Esophagus muscularis mucosa (tissue), 4 donors: ENCODE results near the gene FHL1. TPM values are rescaled to one million over a fixed set of nuclear protein-coding genes. Genes with fewer than 3 reads are reported as not detected.
A peak's percentile ranks its signal among the peaks of the same experiment; 100 is the strongest.
"Not testable (repeated sequence)": the region's sequence is repeated elsewhere in the genome, so short reads cannot be mapped to it uniquely, and the experiment has no call there.

ENCODE experiments used
- DNase-seq: peaks from one replicate; pipeline ENCODE4 v3.0.0-alpha.2; 2017; ENCODE audit errors: extremely low spot score
- H3K27ac ChIP-seq, 4 donors: fragments of 200-600 bp; sonication (generic); replicated peaks in 1 of 4; 1 replicate in 3 of 4; 2 replicates in 1 of 4; pipeline ENCODE4 v1.5.1; 2016 to 2019; ENCODE audit warnings: mild to moderate bottlenecking in 1 of 4
- H3K27me3 ChIP-seq, 4 donors: fragments of 200-600 bp; sonication (generic); one replicate each; pipeline versions ENCODE4 v1.5.1 to v1.6.0; 2016 to 2019
- H3K36me3 ChIP-seq, 4 donors: fragments of 200-600 bp; sonication (generic); one replicate each; pipeline ENCODE4 v1.5.1; 2016 to 2019
- H3K4me1 ChIP-seq, 4 donors: fragments of 200-600 bp; sonication (generic); one replicate each; pipeline ENCODE4 v1.5.1; 2016 to 2019
- H3K4me3 ChIP-seq, 4 donors: fragments of 200-600 bp; sonication (generic); 1 replicate in 2 of 4; 2 replicates in 2 of 4; pipeline ENCODE4 v1.5.1; 2016 to 2019; ENCODE audit warnings: mild to moderate bottlenecking in 4 of 4, moderate library complexity in 1 of 4
- H3K9me3 ChIP-seq, 4 donors: fragments of 200-600 bp; sonication (generic); 1 replicate in 3 of 4; 2 replicates in 1 of 4; pipeline ENCODE4 v1.5.1; 2016 to 2019
- EP300 ChIP-seq: sonication (generic); formaldehyde crosslinking; IDR thresholded peaks from one replicate; pipeline ENCODE4 v1.6.1; 2017; ENCODE audit warnings: antibody characterized with exemption
- POLR2A ChIP-seq: fragments of 450-650 bp; IDR thresholded peaks from one replicate; pipeline ENCODE4 v1.6.1; 2017; ENCODE audit warnings: antibody characterized with exemption, moderate library complexity, mild to moderate bottlenecking, low read depth
- POLR2AphosphoS5 ChIP-seq, 2 donors: sonication (generic); formaldehyde crosslinking; IDR thresholded peaks; one replicate each; pipeline ENCODE4 v1.6.1; 2017; ENCODE audit warnings: antibody characterized with exemption in 2 of 2
- WGBS: methylation state at CpG from one replicate; pipeline ENCODE4 v1.1.5; 2018; 5-methylcytosine and 5-hydroxymethylcytosine counted together
- intact Hi-C: fragments of 100-400 bp; cut with DNase I; formaldehyde crosslinking; loops from one replicate; pipeline ENCODE4 v1.15.1; 2023
- total RNA-seq, 4 donors: library from RNA; depleted of rRNA; stranded (reverse); fragments of >200 nt; gene quantifications; one replicate each; pipeline versions ENCODE4 v1.1.0 to v1.2.1, GENCODE V29; 2016
- TF ChIP-seq, protein P1 (sequence below), 3 experiments: fragments of 200-600 bp in 2 of 3; fragments of 450-650 bp in 1 of 3; sonication (generic) in 2 of 3; IDR thresholded peaks; one replicate each; pipeline ENCODE4 v1.5.1; 2017 to 2019; ENCODE audit warnings: antibody characterized with exemption in 3 of 3, mild to moderate bottlenecking in 2 of 3, moderate library complexity in 1 of 3

The FHL1 gene
- total RNA-seq, result 1,000 to 10,000 TPM; 2,189 to 3,092 (median 2,823) TPM

DNA sequence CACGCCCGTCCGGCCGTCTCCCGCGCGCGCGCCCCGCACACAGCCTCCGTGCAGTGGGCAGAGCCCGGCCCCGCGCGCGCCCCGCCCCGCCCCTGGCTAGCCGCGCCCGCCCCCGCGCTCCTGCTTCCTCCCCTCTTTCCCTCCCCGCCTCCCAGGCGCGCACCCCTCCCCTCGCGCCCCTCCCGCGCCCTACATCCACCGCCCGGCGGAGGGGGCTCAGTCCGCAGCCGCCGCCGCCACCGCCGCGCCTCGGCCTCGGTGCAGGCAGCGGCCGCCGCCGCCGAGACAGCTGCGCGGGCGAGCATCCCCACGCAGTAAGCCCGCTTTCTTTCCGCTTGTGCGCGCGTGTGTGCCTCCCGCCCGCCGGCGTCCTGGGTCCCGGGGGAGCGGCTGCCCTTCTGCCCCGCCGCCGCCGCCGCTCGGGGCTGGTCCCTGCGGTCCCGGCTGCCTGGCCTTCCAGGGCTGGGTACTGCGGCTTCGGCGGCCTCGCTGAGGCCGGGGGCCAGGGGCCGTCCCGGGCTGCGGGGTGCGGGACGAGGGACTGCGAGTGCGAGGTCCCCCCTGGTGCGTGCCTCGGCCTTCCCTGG lies at the start of gene FHL1:
TSS of gene FHL1 (plus strand) at position 219 of the 587 bp plus-strand sequence.
- Histone ChIP-seq H3K4me3 (peak within 1 kb of the TSS; percentile 77 to 86 (median 78)), H3K27me3 (peaks cover 0 to 6% (median 0%) of the 10 kb centered on the region in 4 donors), H3K27ac (peak within 1 kb of the TSS; percentile 94 to 99 (median 98)), H3K4me1 (peaks cover 0 to 12% (median 8%) of the 10 kb centered on the region in 4 donors), H3K36me3 (no peaks in the 10 kb centered on the region), H3K9me3 (no peaks in the 10 kb centered on the region)
- DNase-seq, result no peak
- intact Hi-C loops, result no loop called here
- 0% methylated on average over 4 of the region's 84 CpGs for WGBS
- TF ChIP-seq POLR2A (no peak), EP300 (no peak), POLR2AphosphoS5 (IDR thresholded peaks at IDR 0.05) (peak; percentile 42 to 75)
- TF ChIP-seq, protein P1, sequence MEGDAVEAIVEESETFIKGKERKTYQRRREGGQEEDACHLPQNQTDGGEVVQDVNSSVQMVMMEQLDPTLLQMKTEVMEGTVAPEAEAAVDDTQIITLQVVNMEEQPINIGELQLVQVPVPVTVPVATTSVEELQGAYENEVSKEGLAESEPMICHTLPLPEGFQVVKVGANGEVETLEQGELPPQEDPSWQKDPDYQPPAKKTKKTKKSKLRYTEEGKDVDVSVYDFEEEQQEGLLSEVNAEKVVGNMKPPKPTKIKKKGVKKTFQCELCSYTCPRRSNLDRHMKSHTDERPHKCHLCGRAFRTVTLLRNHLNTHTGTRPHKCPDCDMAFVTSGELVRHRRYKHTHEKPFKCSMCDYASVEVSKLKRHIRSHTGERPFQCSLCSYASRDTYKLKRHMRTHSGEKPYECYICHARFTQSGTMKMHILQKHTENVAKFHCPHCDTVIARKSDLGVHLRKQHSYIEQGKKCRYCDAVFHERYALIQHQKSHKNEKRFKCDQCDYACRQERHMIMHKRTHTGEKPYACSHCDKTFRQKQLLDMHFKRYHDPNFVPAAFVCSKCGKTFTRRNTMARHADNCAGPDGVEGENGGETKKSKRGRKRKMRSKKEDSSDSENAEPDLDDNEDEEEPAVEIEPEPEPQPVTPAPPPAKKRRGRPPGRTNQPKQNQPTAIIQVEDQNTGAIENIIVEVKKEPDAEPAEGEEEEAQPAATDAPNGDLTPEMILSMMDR (IDR thresholded peaks at IDR 0.05), result no peak

DNA sequence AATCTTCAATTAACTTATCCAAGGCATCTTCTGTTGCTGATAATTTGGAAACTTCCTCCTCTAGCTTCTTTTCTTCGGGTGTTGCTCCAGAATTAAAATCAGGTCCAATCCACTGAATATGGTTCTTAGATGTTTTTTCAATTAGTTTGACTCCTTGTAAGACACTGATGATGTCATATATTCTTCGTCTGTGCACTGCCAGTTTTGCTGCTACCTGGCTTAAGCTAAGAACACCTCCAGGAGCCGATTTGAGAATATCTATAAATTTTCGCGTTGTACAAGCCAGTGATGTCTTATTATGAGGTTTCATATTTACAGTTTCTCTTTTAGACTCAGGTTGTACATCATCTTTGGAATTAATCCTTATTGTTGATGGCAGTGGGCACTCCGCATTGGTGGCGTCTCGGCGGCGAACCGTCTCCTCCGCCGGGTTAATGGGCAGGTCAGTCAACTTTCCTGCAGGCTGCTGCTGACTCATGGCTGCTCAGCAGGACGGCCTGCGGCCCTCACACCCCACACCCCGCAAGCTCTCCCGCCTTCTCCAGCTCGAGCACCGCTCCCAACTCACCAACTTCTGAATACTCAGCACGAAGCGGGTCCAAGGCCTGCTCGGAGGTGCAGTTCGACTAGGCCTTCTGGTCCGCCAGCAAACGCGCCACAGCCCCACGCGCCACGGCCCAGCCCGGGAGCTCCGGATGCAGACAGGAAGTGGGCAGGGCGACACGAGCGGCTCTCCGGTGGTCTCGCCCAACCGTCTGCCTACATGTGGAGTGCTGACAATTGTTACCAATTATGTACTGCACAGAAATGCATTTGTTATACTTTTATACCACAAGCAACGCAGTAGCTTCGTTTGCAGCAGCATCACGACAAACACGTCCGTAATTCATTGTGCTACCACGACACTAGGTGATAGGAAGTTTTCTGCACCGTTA lies 49.2 kb upstream of the FHL1 start:
- intact Hi-C loops, result no loop called here
- H3K4me3 ChIP-seq, result no peak overlapping the region
- 89% methylated on average over 43 of the region's 44 CpGs for WGBS
- no peaks in the 10 kb centered on the region for H3K36me3 ChIP-seq
- no peaks in the 10 kb centered on the region for H3K4me1 ChIP-seq
- no peak overlapping the region for H3K27ac ChIP-seq
- no peak for TF ChIP-seq POLR2AphosphoS5 (IDR thresholded peaks at IDR 0.05)
- TF ChIP-seq, protein P1 (IDR thresholded peaks at IDR 0.05), result no peak
- TF ChIP-seq POLR2A, result no peak
- TF ChIP-seq EP300, result no peak
- H3K27me3 ChIP-seq, result no peaks in the 10 kb centered on the region
- no peaks in the 10 kb centered on the region for H3K9me3 ChIP-seq
- no peak for DNase-seq

DNA sequence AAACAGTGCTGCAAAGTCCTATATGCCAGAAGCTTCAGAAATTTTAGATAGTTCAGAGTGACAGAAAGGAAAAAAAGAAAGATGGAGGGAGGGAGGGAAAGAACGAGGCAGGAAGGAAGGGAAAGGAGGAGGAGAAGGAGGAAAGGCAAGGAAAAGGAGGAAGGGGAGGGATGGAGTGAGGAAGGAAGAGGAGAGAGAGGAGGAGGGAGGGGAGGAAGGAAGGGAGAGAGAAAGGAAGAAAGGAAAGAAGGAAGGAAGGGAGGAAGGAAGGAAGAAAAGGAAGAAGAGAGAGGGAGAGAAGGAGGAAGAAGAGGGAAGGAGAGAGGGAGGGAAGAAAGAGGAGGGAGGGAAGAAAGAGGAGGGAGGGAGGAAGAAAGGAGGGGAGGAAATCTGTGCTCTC lies 42.4 kb upstream of the FHL1 start:
- Histone ChIP-seq H3K27ac (no peak overlapping the region), H3K9me3 (no peaks in the 10 kb centered on the region), H3K4me3 (no peak overlapping the region), H3K27me3 (no peaks in the 10 kb centered on the region), H3K4me1 (no peaks in the 10 kb centered on the region), H3K36me3 (no peaks in the 10 kb centered on the region)
- WGBS, result 54% methylated on average over 1 of the region's 1 CpG
- DNase-seq, result no peak
- TF ChIP-seq POLR2AphosphoS5 (IDR thresholded peaks at IDR 0.05) (no peak), POLR2A (no peak), EP300 (no peak)
- TF ChIP-seq, protein P1 (IDR thresholded peaks at IDR 0.05), result no peak
- intact Hi-C loops, result no loop called here

DNA sequence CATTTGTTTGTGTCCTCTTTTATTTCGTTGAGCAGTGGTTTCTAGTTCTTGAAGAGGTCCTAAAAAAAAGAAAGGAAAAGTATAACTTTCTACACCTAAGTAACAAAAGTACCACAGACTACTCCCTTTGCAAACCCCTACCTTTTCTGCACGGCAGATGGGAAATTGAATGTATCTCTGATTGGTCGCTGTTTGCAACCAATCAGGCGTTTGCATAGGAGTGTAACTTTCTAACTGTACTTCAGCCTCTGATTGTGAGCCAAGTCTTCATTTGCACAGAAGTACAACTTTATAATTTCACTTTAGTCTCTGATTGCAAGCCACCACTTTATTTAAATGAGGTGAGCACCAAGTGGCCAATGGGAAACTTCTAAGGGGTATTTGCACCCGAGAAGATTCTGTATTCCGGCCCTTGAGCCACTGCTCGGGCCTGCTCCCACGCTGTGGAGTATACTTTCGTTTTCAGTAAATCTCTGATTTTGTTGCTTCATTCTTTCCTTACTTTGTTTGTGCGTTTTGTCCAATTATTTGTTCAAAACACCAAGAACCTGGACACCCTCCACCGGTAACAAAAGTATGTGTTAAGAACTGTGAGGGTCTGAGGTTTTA lies 40.3 kb upstream of the FHL1 start:
- TF ChIP-seq, protein P1 (IDR thresholded peaks at IDR 0.05), result no peak
- TF ChIP-seq POLR2A (no peak), POLR2AphosphoS5 (IDR thresholded peaks at IDR 0.05) (no peak), EP300 (no peak)
- intact Hi-C loops, result no loop called here
- 77% methylated on average over 11 of the region's 11 CpGs for WGBS

DNA sequence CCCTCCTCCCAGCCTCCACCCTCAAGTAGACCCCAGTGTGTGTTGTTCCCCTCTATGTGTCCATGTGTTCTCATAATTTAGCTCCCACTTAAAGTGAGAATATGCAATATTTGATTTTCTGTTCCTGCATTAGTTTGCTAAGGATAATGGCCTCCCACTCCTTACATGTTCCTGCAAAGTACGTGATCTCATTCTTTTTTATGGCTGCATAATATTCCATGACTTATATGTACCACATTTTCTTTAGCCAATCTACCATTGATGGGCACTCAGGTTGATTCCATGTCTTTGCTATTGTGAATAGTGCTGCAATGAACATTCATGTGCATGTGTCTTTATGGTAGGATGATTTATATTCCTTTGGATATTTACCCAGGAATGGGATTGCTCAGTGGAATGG lies 38.4 kb upstream of the FHL1 start:
- WGBS, result 80% methylated on average over 1 of the region's 1 CpG

More for the DNA sequence above, 40.3 kb upstream of the FHL1 start:
- H3K9me3 ChIP-seq, result no peaks in the 10 kb centered on the region
- H3K36me3 ChIP-seq, result no peaks in the 10 kb centered on the region
- DNase-seq, result no peak
- no peak overlapping the region for H3K27ac ChIP-seq
- H3K27me3 ChIP-seq, result no peaks in the 10 kb centered on the region
- no peaks in the 10 kb centered on the region for H3K4me1 ChIP-seq
- no peak overlapping the region for H3K4me3 ChIP-seq

More for the DNA sequence above, 38.4 kb upstream of the FHL1 start:
- H3K36me3 ChIP-seq, H3K27ac ChIP-seq, intact Hi-C loops, H3K27me3 ChIP-seq, H3K9me3 ChIP-seq, H3K4me1 ChIP-seq, DNase-seq, H3K4me3 ChIP-seq: not testable (repeated sequence)
